ACC112 (cell line): ENCODE measurements around the gene RPAP2.

ENCODE experiments used
- H2AFZ ChIP-seq: fragments of 200-600 bp; sonication (generic); one replicate; pipeline ENCODE4 v1.6.0; 2017; ENCODE audit warnings: antibody characterized with exemption, low read length; ENCODE audit not compliant: unreplicated experiment
- H3K27ac ChIP-seq: fragments of 200-600 bp; sonication (generic); 2 replicates; pipeline ENCODE4 v1.5.1; 2014; ENCODE audit warnings: low read depth, mild to moderate bottlenecking, antibody characterized with exemption, low read length, moderate library complexity
- H3K27me3 ChIP-seq: fragments of 200-600 bp; sonication (generic); 2 replicates; pipeline ENCODE4 v1.6.1; 2014; ENCODE audit warnings: mild to moderate bottlenecking, antibody characterized with exemption, low read length, moderate library complexity, mixed read lengths; ENCODE audit not compliant: insufficient read depth
- H3K36me3 ChIP-seq: fragments of 200-600 bp; sonication (generic); 2 replicates; pipeline ENCODE4 v1.6.1; 2016; ENCODE audit warnings: mild to moderate bottlenecking, antibody characterized with exemption, low read length, moderate library complexity, mixed read lengths; ENCODE audit not compliant: insufficient read depth
- H3K4me1 ChIP-seq: fragments of 200-600 bp; sonication (generic); one replicate; pipeline ENCODE4 v1.6.1; 2016; ENCODE audit warnings: low read length, mixed read lengths; ENCODE audit not compliant: insufficient read depth, unreplicated experiment, control insufficient read depth
- H3K4me3 ChIP-seq: fragments of 200-600 bp; sonication (generic); 2 replicates; pipeline ENCODE4 v1.5.1; 2014; ENCODE audit warnings: mild to moderate bottlenecking, low read depth, low read length
- H3K79me2 ChIP-seq: fragments of 200-600 bp; sonication (generic); one replicate; pipeline ENCODE4 v1.6.0; 2016; ENCODE audit warnings: low read length; ENCODE audit not compliant: control insufficient read depth, unreplicated experiment, insufficient read depth

Gene RPAP2

DNA sequence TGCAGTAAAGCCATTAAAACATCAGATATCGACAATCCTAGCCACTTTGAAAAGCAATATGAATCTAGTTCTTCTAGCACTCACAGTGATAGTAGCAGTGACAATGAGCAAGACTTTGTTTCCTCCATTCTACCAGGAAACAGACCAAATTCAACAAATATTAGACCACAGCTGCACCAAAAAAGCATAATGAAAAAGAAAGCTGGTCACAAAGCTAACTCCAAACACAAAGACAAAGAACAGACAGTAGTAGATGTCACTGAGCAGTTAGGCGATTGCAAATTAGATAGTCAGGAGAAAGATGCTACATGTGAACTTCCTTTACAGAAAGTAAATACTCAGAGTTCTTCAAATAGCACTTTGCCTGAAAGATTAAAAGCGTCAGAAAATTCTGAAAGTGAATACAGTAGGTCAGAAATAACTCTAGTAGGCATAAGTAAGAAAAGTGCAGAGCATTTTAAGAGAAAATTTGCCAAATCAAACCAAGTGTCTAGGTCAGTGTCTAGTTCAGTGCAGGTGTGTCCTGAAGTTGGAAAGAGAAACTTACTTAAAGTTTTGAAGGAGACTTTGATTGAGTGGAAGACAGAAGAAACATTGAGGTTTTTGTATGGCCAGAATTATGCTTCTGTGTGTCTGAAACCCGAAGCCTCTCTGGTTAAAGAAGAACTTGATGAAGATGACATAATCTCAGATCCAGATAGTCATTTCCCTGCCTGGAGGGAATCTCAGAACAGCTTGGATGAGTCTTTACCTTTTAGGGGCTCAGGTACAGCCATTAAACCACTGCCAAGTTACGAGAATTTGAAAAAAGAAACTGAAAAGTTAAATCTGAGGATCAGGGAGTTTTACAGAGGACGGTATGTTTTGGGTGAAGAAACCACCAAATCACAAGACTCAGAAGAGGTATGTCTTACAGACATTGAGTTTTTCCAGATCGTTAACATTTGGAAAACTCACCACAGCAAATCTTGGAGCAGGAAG is 24.9 kb downstream of the RPAP2 start:
- Histone ChIP-seq H3K36me3 (peaks cover 47% of the 10 kb centered on the region), H3K27ac (no peak overlapping the region), H3K4me3 (no peak overlapping the region)

DNA sequence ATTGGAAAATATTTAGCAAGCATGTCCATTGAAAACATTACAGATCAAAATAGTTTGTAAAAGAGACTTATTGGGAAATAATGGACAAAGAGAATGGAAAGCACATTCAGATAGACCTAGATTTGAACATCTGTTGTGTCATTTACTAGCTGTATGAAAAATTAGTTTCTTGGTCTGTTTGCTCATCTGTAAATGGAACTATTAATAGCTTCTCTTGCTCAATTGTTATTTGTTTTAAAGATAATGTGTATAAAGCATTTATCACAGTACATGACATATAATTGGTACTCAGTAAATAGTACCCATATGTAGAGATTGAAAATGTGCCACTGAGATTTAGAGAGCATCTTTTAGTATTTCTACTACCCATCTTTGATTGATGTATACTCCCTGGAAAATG is 25.9 kb downstream of the RPAP2 start:
- Histone ChIP-seq H3K27me3 (no peaks in the 10 kb centered on the region), H3K4me3 (no peak overlapping the region), H3K36me3 (peaks cover 47% of the 10 kb centered on the region), H3K4me1 (no peaks in the 10 kb centered on the region), H3K79me2 (no peaks in the 10 kb centered on the region), H3K27ac (no peak overlapping the region), H2AFZ (no peak overlapping the region)

More for the DNA sequence above, 24.9 kb downstream of the RPAP2 start:
- Histone ChIP-seq H3K27me3 (no peaks in the 10 kb centered on the region), H3K79me2 (no peaks in the 10 kb centered on the region), H2AFZ (no peak overlapping the region), H3K4me1 (no peaks in the 10 kb centered on the region)

DNA sequence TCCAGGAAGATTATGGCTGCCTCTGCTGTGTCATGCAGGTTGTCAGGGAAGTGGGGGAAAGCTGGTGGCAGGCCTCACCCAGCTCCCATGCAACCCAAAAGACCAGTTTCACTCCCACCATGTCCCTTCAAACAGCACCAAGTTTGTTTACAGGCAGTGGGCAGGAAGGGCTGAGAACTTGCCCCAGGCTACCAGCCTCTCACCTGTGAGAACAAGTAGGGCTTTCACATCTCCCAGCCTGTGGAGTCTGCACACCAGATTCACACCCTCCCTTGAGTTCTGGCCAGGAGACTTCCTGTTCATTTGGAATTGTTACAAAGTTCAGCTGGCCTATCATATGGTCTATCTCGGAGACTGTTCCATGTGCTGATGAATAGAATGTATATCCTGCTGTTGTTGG is 27.8 kb downstream of the RPAP2 start:
- H3K27me3 ChIP-seq, result no peaks in the 10 kb centered on the region
- peaks cover 44% of the 10 kb centered on the region for H3K36me3 ChIP-seq
- H3K4me1 ChIP-seq, result peaks cover 11% of the 10 kb centered on the region
- H3K27ac ChIP-seq, result no peak overlapping the region
- no peak overlapping the region for H3K4me3 ChIP-seq
- H2AFZ ChIP-seq, result no peak overlapping the region
- H3K79me2 ChIP-seq, result no peaks in the 10 kb centered on the region

DNA sequence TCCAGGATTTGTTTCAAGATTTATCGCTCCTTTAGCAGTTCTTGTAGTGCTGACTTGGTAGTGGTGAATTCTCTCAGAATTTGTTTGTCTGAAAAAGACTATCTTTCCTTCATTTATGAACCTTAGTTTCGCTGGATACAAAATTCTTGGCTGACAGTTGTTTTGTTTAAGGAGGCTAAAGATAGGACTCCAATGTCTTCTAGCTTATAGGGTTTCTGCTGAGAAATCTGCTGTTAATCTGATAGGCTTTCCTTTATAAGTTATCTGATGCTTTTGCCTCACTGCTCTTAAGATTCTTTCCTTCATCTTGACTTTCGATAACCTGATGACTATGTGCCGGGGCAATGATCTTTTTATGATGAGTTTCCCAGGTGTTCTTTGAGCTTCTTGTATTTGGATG is 28.9 kb downstream of the RPAP2 start:
- no peak overlapping the region for H3K4me3 ChIP-seq
- H3K27me3 ChIP-seq, result no peaks in the 10 kb centered on the region
- H3K27ac ChIP-seq, result no peak overlapping the region
- no peaks in the 10 kb centered on the region for H3K79me2 ChIP-seq
- no peak overlapping the region for H2AFZ ChIP-seq
- H3K4me1 ChIP-seq, result peaks cover 11% of the 10 kb centered on the region
- H3K36me3 ChIP-seq, result peaks cover 44% of the 10 kb centered on the region

DNA sequence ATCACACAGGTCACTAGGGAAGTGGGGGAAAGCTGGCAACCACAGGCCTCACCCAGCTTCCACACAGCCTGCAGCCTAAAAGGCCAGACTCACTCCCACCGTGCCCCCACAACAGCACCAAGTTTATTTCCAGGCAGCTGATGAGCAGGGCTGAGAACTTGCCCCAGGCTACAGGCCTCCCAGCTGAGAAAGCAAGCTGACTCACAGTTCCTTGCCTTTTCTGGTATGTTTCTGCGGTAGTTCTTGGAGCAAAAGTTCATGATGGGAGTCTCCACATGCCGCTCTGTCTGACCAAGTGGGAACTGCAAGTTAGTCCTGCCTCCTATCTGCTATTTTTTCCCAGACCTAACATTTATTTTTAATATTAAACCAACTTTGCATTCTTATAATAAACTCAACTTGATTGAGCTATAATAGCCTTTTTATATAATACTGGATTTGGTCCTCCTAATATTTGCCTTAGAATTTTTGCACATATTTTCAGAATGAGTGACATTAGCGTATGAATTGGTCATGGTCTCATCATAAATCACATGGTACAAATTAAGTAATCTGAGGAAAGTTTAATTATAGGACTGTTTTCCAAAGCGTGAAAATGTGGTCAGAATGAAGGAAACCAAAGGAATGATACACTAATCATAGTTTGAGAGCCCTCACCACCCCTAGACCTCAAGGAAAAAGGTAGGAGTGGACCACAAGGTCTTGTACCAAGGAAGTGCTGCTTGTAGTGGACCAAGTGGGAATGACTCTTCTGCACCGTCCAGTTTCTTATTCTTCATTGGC is 30.7 kb downstream of the RPAP2 start:
- peaks cover 29% of the 10 kb centered on the region for H3K36me3 ChIP-seq
- no peak overlapping the region for H2AFZ ChIP-seq
- no peaks in the 10 kb centered on the region for H3K27me3 ChIP-seq
- H3K4me3 ChIP-seq, result no peak overlapping the region
- no peak overlapping the region for H3K27ac ChIP-seq
- peaks cover 11% of the 10 kb centered on the region for H3K4me1 ChIP-seq
- H3K79me2 ChIP-seq, result no peaks in the 10 kb centered on the region

DNA sequence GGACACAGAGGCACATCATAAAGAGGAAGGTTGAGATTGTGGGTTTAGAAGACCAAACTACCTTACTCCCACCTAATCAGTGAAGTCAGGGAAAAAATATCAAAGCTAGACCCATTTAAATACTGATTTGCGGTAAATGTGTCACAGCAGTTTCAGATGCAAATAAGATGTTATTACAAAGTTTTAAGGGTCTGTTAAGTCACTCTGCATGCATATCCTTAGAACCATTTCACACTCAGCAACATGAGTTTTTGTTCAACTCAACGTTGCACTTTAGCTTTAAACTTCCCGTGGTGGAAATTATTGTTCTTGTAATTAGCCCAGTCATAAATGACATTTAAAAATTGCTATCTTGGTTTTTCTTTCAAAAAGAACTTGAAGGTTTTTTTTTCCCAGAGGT is 34.8 kb downstream of the RPAP2 start:
- Histone ChIP-seq H3K79me2 (no peaks in the 10 kb centered on the region), H3K27ac (no peak overlapping the region), H3K36me3 (no peaks in the 10 kb centered on the region; the same call in 1 of the 2 replicates), H3K4me1 (peaks cover 11% of the 10 kb centered on the region), H3K27me3 (no peaks in the 10 kb centered on the region), H3K4me3 (no peak overlapping the region), H2AFZ (no peak overlapping the region)

DNA sequence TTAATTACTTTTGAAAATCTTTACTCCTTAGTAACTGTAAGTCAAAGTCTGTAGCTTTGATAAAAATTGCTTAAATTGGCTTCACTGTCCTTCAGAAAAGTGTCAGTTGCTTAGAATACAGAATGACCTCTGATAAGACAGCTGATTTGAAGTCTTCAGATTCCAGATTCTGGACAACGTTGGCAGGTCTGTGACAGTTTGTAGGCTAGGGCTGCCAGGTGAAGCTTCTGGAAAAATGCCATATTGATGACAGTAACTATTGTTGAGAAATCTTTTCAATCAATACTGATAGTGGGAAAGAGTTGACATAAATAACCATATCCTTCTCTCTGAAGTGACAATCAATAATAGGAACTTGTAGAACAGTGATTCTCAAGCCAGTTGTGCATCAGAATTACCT is 41.3 kb downstream of the RPAP2 start:
- H3K79me2 ChIP-seq, result no peaks in the 10 kb centered on the region
- no peaks in the 10 kb centered on the region for H3K27me3 ChIP-seq
- no peak overlapping the region for H3K4me3 ChIP-seq
- no peaks in the 10 kb centered on the region for H3K4me1 ChIP-seq
- peaks cover 5% of the 10 kb centered on the region for H3K36me3 ChIP-seq
- no peak overlapping the region for H2AFZ ChIP-seq
- no peak overlapping the region for H3K27ac ChIP-seq

DNA sequence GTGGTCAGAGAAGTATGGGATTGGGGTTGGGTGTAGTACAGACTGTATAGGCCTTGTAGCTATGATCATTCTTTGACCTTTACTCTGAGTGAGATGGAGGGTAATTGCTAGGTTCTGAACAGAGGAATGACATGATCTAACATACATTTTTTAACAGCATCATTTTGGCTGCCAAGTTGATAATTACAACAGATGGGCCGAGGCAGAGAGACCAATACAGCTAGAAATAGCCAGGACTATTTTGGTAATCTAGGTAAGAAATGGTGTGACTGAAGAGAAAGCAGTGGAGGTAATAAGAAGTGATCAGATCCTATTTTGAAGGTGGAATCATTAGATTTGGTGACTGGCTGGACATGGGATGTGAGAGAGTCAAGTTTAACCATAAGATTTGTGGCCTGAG is 43.5 kb downstream of the RPAP2 start:
- Histone ChIP-seq H3K36me3 (peaks cover 5% of the 10 kb centered on the region; the same call in 1 of the 2 replicates), H2AFZ (no peak overlapping the region), H3K4me3 (no peak overlapping the region), H3K4me1 (no peaks in the 10 kb centered on the region), H3K79me2 (no peaks in the 10 kb centered on the region), H3K27ac (no peak overlapping the region), H3K27me3 (no peaks in the 10 kb centered on the region)

DNA sequence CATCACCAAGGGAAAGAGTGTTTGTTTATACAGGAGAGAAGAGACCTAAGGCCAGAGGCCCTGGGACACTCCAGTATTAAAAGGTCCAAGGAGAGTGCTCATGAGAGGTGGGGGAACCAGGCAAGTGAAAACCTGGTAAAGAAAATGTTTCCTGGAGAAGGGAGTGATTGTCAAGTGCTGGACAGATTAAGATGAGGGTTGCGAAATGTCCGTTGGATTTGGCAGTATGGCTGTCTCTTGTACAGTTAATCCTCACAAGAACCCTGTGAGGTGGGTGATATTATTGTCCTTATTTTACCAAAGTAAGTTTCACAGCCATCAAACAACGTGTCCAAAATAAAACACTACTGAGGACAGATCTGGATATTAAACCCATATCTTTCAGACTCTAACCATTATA is 44.2 kb downstream of the RPAP2 start:
- Histone ChIP-seq H3K27me3 (no peaks in the 10 kb centered on the region), H2AFZ (no peak overlapping the region), H3K4me1 (no peaks in the 10 kb centered on the region), H3K4me3 (no peak overlapping the region), H3K36me3 (peaks cover 5% of the 10 kb centered on the region; the same call in 1 of the 2 replicates), H3K27ac (no peak overlapping the region), H3K79me2 (no peaks in the 10 kb centered on the region)

DNA sequence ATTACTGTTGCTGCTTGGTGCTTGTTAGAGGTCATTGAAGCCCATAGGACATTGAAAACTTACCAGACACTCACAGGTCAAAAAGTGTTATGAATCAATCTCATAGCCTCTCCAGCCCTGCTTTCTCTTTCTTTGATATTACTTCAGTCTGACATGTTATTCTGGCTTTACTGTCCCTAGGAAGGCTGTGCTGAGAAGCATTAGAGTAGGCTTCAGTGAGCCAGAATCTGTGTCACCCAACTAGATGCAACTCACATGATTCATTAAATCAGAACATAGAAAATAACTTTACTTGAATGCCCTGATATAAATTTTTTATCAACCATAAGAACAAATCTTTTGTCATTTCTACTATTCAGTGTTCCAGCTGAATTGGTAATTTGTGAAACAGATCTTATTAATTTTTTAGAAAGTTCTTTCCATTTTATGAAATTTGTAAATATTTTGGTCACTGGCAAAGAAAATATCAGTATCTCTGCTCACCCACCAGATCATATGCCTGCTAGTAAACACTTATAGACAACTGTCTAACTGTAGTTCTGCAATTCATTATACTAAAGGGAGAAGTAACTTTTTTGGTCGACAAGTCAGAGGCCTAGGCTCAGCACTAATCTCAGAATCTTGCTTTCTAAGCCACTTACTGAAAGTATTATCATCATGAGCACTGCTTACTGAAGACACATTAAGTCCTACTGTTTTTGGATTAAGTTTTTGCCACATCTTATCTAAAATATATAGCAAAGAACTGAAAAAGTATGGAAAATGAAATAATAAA is 48.2 kb downstream of the RPAP2 start:
- no peaks in the 10 kb centered on the region for H3K4me1 ChIP-seq
- H3K27ac ChIP-seq, result no peak overlapping the region
- H3K79me2 ChIP-seq, result no peaks in the 10 kb centered on the region
- H3K27me3 ChIP-seq, result no peaks in the 10 kb centered on the region
- H2AFZ ChIP-seq, result no peak overlapping the region
- H3K4me3 ChIP-seq, result no peak overlapping the region
- H3K36me3 ChIP-seq, result peaks cover 9% of the 10 kb centered on the region
